NK-92 treated with Interleukin-12 subunit alpha and Interleukin-12 subunit beta, amount 100 ng/mL, for 24 hours (cell line): ENCODE results near the gene NPRL2.
"Not testable (repeated sequence)": the region's sequence is repeated elsewhere in the genome, so short reads cannot be mapped to it uniquely, and the experiment has no call there.

Experiments
- DNase-seq: peaks from one replicate; lab custom pipeline; 2025; lab: John Stamatoyannopoulos, UW

NPRL2 gene

GRCh38 chr3:50327129-50327528, 23.4 kb downstream of the NPRL2 start:
- no peak for DNase-seq

- DNase-seq, result no peak
Observed at GRCh38 chr3:50326182-50326541, 24.4 kb downstream of the NPRL2 start.

GRCh38 chr3:50325497-50326181, 24.9 kb downstream of the NPRL2 start:
- DNase-seq, result no peak

GRCh38 chr3:50325113-50325480, 25.5 kb downstream of the NPRL2 start:
- DNase-seq, result no peak

GRCh38 chr3:50324351-50325112, 26.0 kb downstream of the NPRL2 start:
- no peak for DNase-seq

GRCh38 chr3:50323614-50324199, 26.9 kb downstream of the NPRL2 start:
- no peak for DNase-seq

GRCh38 chr3:50323092-50323600, 27.4 kb downstream of the NPRL2 start:
- no peak for DNase-seq

- no peak for DNase-seq
Observed at GRCh38 chr3:50322386-50323091, 28.0 kb downstream of the NPRL2 start, which contains the start of gene HYAL2. TSS of gene HYAL2 (minus strand) at chr3:50322745. CDS start at chr3:50320489, 2,256 bp downstream.

GRCh38 chr3:50322115-50322385, 28.5 kb downstream of the NPRL2 start:
- no peak for DNase-seq

- peak; percentile 63 for DNase-seq
Observed at GRCh38 chr3:50321336-50322114, 29.1 kb downstream of the NPRL2 start.

- no peak for DNase-seq
Observed at GRCh38 chr3:50320853-50321335, 29.7 kb downstream of the NPRL2 start.

GRCh38 chr3:50319894-50320625, 30.5 kb downstream of the NPRL2 start:
- DNase-seq, result no peak

GRCh38 chr3:50319181-50319893, 31.2 kb downstream of the NPRL2 start:
- DNase-seq, result no peak

- DNase-seq, result no peak
Observed at GRCh38 chr3:50318615-50319014, 32.0 kb downstream of the NPRL2 start.

- no peak for DNase-seq
Observed at GRCh38 chr3:50318163-50318562, 32.4 kb downstream of the NPRL2 start.

- no peak for DNase-seq
Observed at GRCh38 chr3:50317300-50317699, 33.3 kb downstream of the NPRL2 start.

- DNase-seq, result no peak
Observed at GRCh38 chr3:50316657-50317242, 33.8 kb downstream of the NPRL2 start.

GRCh38 chr3:50314816-50315215, 35.8 kb downstream of the NPRL2 start:
- no peak for DNase-seq

GRCh38 chr3:50314342-50314741, 36.2 kb downstream of the NPRL2 start:
- no peak for DNase-seq

GRCh38 chr3:50312041-50312440, 38.5 kb downstream of the NPRL2 start:
- not testable (repeated sequence) for DNase-seq
